Adrenal gland (tissue), 12 donors: ENCODE data around the gene COPG2. TPM values are rescaled to one million over a fixed set of nuclear protein-coding genes. Genes with fewer than 3 reads are reported as not detected.

Experiments
- DNase-seq, 7 donors: peaks; one replicate each; pipeline ENCODE4 v3.0.0-alpha.2; 2019 to 2020
- H3K27ac ChIP-seq, 5 donors: fragments of 200-600 bp; sonication (generic) in 4 of 5; 1 replicate in 3 of 5; 2 replicates in 2 of 5; pipeline versions ENCODE4 v1.5.1 to v1.8.0; 2016 to 2020; ENCODE audit warnings: mild to moderate bottlenecking in 1 of 5
- H3K27me3 ChIP-seq: fragments of 200-600 bp; 2 replicates; pipeline ENCODE4 v1.8.0; 2021
- H3K36me3 ChIP-seq, 2 donors: fragments of 200-600 bp; replicated peaks in 1 of 2; 1 replicate in 1 of 2; 2 replicates in 1 of 2; pipeline versions ENCODE4 v1.5.1 to v1.8.0; 2018 to 2022
- H3K4me1 ChIP-seq, 2 donors: fragments of 200-600 bp; replicated peaks in 1 of 2; 1 replicate in 1 of 2; 2 replicates in 1 of 2; pipeline versions ENCODE4 v1.5.1 to v1.8.0; 2018 to 2021
- H3K4me3 ChIP-seq, 4 donors: fragments of 200-600 bp; sonication (generic) in 3 of 4; one replicate each; pipeline ENCODE4 v1.5.1; 2016 to 2018
- H3K9me3 ChIP-seq, 3 donors: fragments of 200-600 bp; sonication (generic) in 1 of 3; replicated peaks in 1 of 3; 1 replicate in 2 of 3; 2 replicates in 1 of 3; pipeline versions ENCODE4 v1.5.1 to v1.8.0; 2016 to 2021
- POLR2A ChIP-seq, 2 donors: fragments of 450-650 bp; IDR thresholded peaks; one replicate each; pipeline ENCODE4 v1.6.1; 2017; ENCODE audit warnings: antibody characterized with exemption in 2 of 2, mild to moderate bottlenecking in 2 of 2, moderate library complexity in 1 of 2
- WGBS, 4 donors: extraction: QIAGEN DNeasy Blood & Tissue Kit in 2 of 4; methylation state at CpG; one replicate each; pipeline versions ENCODE4 v1.1.5 to v1.1.7; 2013 to 2017; 5-methylcytosine and 5-hydroxymethylcytosine counted together
- intact Hi-C, 2 donors: fragments of 100-400 bp; cut with DNase I; formaldehyde crosslinking; loops; one replicate each; pipeline versions ENCODE4 v1.14.1 to v1.15.0; 2022 to 2023
- polyA plus RNA-seq, 3 donors: library from polyadenylated mRNA; stranded (reverse); fragments of 200-250 nt in 2 of 3; fragments of 350-450 nt in 1 of 3; fragmentation: Illumina TruSeq in 1 of 3; extraction: RNeasy Lipid Tissue Mini Kit (QIAGEN cat#74804) in 1 of 3; gene quantifications; one replicate each; pipeline ENCODE4 v1.2.3, GENCODE V29; 2013 to 2014
- total RNA-seq, 9 donors: library from RNA; depleted of rRNA in 4 of 9; stranded (reverse); fragments of >200 nt in 4 of 9; fragments of 120-200 nt in 1 of 9; fragmentation: NEBNext Ultra II Directional in 1 of 9; extraction: Animal tissue kit (Norgen Biotek cat#: 25700) in 1 of 9; gene quantifications; one replicate each; pipeline versions ENCODE4 v1.1.0 to v1.2.4, GENCODE V29; 2013 to 2023
- TF ChIP-seq, protein P1 (sequence below), 6 experiments: fragments of 450-650 bp in 4 of 6; fragments of 200-600 bp in 2 of 6; sonication (generic) in 1 of 6; IDR thresholded peaks; 1 replicate in 5 of 6; 2 replicates in 1 of 6; pipeline versions ENCODE4 v1.5.1 to v1.8.0; 2016 to 2021; ENCODE audit warnings: antibody characterized with exemption in 6 of 6, mild to moderate bottlenecking in 2 of 6, moderate library complexity in 1 of 6
- donor health status: healthy with polysubstance abuse.
- donor health status: Bipolar disorder and iron deficiency.
- donor health status: DM: yes; HTN: yes; CAD: no.
- donor health status: DM: no; HTN: no; CAD: no.
- donor health status: DM: no; HTN: no; CAD: no.
- donor health status: DM: yes; HTN: yes; CAD: no.

COPG2 gene
- total and polyA plus RNA-seq, 12 donors, result 12.2 to 73.1 (median 37.9) TPM

DNA sequence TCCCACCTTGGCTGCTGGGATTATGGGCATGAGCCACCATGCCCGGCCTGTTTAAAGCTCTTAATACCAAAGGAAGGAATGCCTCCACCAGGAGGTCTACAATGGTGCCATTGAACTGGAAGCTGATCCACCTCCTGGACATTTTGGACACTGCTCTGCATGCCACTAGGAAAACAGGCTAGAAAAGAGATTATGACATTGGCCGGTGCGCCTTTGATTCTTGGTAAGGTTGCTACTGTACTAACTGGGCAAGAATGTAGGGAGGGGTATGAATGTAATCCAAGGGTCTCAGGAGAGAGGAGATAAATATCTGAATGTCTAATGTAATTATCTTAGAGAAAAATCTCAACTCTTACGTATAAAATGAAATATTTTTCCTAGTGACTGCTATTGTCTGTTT is 39.5 kb upstream of the COPG2 start:
- H3K4me3 ChIP-seq, result no peak overlapping the region
- H3K27ac ChIP-seq, result no peak overlapping the region
- TF ChIP-seq POLR2A (IDR thresholded peaks at IDR 0.05), result no peak
- TF ChIP-seq, protein P1, sequence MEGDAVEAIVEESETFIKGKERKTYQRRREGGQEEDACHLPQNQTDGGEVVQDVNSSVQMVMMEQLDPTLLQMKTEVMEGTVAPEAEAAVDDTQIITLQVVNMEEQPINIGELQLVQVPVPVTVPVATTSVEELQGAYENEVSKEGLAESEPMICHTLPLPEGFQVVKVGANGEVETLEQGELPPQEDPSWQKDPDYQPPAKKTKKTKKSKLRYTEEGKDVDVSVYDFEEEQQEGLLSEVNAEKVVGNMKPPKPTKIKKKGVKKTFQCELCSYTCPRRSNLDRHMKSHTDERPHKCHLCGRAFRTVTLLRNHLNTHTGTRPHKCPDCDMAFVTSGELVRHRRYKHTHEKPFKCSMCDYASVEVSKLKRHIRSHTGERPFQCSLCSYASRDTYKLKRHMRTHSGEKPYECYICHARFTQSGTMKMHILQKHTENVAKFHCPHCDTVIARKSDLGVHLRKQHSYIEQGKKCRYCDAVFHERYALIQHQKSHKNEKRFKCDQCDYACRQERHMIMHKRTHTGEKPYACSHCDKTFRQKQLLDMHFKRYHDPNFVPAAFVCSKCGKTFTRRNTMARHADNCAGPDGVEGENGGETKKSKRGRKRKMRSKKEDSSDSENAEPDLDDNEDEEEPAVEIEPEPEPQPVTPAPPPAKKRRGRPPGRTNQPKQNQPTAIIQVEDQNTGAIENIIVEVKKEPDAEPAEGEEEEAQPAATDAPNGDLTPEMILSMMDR (IDR thresholded peaks at IDR 0.05), result no peak
- no peaks in the 10 kb centered on the region for H3K4me1 ChIP-seq
- no peaks in the 10 kb centered on the region for H3K27me3 ChIP-seq
- no peak for DNase-seq
- 93 to 95% (median 94%) methylated on average over 4 of the region's 4 CpGs for WGBS, 4 donors
- H3K9me3 ChIP-seq, result no peaks in the 10 kb centered on the region
- intact Hi-C loops, result no loop called here
- H3K36me3 ChIP-seq, result no peaks in the 10 kb centered on the region

DNA sequence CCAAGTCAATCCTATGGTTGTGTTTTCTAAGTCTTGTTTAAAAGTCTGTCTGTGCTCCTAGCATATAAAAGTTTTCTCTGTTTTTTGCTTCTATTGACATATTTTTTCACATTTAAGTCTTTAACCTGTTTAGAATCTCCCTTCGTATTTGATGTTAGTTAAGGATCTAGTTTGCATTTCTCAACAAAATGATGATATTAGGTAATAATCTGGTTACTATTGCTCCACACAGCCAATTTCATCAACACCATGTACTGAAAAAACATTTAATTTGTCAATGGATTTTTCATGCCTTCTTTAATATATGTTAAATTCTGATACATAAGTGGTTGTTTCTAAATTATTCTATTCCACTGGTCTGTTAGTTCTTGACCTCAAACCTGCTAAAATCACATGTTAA is 35.3 kb upstream of the COPG2 start:
- no peak for DNase-seq
- Histone ChIP-seq H3K36me3 (no peaks in the 10 kb centered on the region), H3K27me3 (no peaks in the 10 kb centered on the region), H3K9me3 (no peaks in the 10 kb centered on the region), H3K4me3 (no peak overlapping the region), H3K27ac (no peak overlapping the region), H3K4me1 (no peaks in the 10 kb centered on the region)
- intact Hi-C loops, result no loop called here
- TF ChIP-seq, protein P1 (IDR thresholded peaks at IDR 0.05), result no peak
- TF ChIP-seq POLR2A (IDR thresholded peaks at IDR 0.05), result no peak
- WGBS, 4 donors, result 63 to 81% (median 71%) methylated on average over 1 of the region's 1 CpG

GRCh38 chr7:130701650-130702049 is 33.1 kb upstream of the COPG2 start:
- no peaks in the 10 kb centered on the region for H3K4me1 ChIP-seq
- no peak for DNase-seq
- TF ChIP-seq, protein P1 (IDR thresholded peaks at IDR 0.05), result no peak
- TF ChIP-seq POLR2A (IDR thresholded peaks at IDR 0.05), result no peak
- intact Hi-C loops, result no loop called here
- WGBS, 4 donors, result 60 to 96% (median 90%) methylated on average over 2 of the region's 2 CpGs
- no peaks in the 10 kb centered on the region for H3K36me3 ChIP-seq
- H3K27ac ChIP-seq, result no peak overlapping the region
- no peaks in the 10 kb centered on the region for H3K27me3 ChIP-seq
- H3K4me3 ChIP-seq, result no peak overlapping the region
- no peaks in the 10 kb centered on the region for H3K9me3 ChIP-seq

DNA sequence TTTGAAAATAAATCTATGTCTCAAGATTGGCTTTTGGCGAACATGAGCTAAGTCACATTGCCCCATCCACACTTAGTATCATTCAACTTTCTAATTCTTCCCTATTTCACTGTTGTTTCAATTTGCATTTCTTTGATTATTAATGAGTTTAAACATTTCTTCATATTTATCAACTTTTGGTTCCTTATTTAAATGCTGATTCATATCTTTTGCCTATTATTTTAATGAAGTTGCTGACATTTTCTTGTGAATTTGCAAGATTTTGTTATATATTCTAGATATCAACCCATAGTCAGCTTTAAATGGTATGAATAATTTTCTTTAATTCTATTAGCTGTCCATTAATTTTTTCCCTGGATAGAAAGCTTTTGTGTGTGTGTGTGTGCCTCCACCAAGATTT is 32.2 kb upstream of the COPG2 start:
- TF ChIP-seq POLR2A (IDR thresholded peaks at IDR 0.05), result no peak
- TF ChIP-seq, protein P1 (IDR thresholded peaks at IDR 0.05), result no peak
- DNase-seq, result no peak
- no peak overlapping the region for H3K27ac ChIP-seq
- no peaks in the 10 kb centered on the region for H3K27me3 ChIP-seq
- WGBS, 4 donors, result 87 to 92% (median 91%) methylated on average over 1 of the region's 1 CpG
- H3K36me3 ChIP-seq, result no peaks in the 10 kb centered on the region
- H3K4me1 ChIP-seq, result no peaks in the 10 kb centered on the region
- intact Hi-C loops, result no loop called here
- H3K4me3 ChIP-seq, result no peak overlapping the region
- no peaks in the 10 kb centered on the region for H3K9me3 ChIP-seq
